EL (cell line): ENCODE measurements around the gene HDDC3.

Experiments used
- DNase-seq: peaks from one replicate; pipeline ENCODE4 v3.0.0-alpha.2; 2016

The HDDC3 gene, protein sequence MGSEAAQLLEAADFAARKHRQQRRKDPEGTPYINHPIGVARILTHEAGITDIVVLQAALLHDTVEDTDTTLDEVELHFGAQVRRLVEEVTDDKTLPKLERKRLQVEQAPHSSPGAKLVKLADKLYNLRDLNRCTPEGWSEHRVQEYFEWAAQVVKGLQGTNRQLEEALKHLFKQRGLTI

DNA sequence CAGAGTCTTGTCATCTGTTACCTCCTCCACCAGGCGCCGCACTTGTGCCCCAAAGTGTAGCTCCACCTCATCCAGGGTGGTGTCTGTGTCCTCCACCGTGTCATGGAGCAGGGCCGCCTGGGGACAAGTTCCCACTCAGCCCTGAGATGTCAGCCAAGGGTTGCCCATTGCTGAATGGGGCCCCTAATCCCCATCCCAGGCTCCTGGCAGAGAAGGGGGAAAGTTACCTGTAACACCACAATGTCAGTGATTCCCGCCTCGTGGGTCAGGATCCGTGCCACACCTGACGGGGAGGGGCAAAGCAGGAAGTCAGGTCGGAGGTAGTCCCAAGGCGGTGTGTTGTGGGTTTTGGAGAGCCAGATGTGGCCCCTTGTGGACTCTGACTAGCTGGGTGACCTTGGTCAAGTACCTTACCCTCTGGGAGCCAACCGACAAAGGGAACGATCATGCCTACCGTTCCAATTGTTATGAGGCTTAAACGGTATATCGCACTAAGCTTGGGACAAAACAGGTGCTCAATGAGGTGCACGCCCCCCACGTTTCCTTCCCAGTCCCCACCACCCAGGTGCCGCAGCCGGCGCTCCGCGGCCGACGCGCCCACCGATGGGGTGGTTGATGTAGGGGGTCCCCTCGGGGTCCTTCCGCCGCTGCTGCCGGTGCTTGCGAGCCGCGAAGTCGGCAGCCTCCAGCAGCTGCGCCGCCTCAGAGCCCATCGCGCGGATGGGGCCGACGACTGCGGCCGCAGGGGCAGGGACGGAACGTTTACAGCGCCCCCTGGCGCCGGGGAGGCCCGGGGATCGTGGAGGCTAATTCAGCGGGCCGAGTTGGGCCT, at the start of gene HDDC3:
HDDC3 (minus strand) TSS at position 722 of the 832 bp plus-strand sequence; CDS start at position 713, 9 bp downstream.
- DNase-seq, result peak; percentile 83

DNA sequence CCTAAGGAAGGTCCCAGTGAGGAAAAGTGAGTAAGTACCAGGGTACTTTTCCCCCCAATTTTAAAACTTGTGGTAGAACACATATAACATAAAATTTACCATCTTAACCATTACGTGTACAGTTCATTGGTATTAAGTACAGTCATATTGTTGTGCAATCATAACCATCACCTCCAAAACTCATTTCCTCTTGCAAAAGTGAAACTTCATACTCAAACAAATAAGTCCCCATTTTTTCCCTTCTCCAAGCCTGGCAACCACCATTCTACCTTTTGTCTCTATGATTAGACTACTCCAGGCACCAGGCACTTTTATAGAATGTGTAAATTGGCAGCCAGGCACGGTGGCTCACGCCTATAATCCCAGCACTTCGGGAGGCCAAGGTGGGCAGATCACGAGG, 49.8 kb upstream of the HDDC3 start:
- DNase-seq, result peak; percentile 34

DNA sequence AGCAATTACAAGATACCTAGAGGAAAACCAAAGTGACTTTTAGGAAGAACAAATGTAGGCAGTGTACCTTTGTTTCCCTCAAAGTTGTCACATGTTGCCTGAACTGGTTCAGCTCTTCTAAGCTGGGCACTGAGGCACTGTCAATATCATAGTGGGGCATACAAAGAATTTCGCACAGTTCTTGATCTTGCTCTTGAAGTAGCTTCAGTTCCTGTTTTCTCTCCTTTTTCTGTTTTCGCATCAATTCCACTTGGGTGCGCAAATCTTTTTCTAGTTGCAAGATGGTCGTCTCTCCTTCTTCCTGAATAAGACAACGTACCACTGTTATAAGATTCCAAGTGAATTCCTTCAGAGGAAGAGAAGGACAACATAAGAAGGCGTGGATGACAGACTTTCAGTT, 49.3 kb upstream of the HDDC3 start:
- DNase-seq, result no peak

DNA sequence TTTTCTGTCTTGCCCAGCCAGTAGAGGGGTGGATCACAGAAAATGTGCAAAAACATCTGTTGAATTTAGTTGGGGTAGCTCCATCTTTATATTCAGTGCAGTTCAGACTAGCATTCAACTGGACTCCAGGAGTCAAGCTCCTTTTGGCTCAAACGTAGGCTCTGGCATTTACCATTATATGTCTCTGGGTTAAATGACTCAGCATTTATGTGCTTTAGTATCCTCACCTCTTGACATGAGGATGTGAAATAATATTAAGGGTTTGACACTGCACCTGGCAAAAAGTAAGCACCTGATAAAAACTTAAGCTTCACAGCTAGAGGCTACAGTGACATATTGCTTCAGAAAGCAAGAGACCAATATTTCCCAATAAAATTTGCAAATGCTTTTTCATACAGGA, 47.2 kb upstream of the HDDC3 start:
- no peak for DNase-seq

DNA sequence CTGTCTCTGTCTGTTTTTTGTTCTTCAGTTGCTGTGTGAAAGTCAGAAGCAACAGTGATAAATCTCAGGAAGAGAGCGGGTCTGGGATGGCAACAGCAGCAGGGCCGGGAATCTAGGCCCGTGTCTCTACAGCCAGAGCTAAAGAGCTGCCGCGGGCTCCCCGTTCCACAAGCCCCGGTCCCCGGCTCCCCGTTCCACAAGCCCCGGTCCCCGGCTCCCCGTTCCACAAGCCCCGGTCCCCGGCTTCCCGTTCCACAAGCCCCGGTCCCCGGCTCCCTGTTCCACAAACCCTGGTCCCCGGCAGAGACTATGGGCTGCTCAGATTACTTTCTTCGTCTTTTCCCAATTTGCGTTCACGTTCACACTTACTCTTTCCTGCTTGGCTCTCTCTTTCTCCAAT, 41.9 kb upstream of the HDDC3 start:
- DNase-seq, result no peak

DNA sequence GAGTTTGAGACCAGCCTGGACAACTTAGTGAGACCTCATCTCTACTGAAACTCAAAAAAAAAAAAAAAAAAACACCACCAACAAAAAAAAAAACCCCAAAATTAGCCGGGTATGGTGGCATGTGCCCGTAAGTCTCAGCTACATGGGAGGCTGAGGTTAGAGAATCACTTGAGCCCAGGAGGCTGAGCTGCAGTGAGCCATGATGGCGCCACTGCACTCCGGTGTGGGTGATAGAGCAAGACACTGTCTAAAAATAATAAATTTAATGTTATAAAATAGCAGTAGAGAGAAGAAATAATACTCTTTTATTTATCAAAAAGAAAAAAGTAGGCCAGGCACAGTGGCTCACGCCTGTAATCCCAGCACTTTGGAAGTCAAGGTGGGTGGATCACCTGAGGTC, 39.8 kb upstream of the HDDC3 start:
- no peak for DNase-seq

DNA sequence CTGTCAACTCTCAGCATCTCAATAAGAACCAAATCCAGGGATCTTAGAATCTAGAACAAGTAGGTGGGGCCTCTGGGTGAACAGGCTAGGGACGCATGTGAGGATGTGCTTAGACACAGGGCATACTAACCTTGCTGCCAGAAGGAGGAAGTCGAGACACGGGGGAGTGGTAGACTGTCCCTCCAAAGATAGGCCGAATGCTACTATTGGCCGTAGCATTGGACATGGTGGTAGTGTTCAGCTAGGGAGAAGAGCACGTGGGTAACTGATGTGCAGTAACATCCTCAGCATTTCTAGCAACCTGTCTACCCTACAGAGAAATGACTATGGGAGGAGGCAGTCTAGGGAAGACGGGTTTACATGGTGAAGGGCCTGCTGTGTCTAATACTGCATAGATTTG, 37.9 kb upstream of the HDDC3 start:
- no peak for DNase-seq

DNA sequence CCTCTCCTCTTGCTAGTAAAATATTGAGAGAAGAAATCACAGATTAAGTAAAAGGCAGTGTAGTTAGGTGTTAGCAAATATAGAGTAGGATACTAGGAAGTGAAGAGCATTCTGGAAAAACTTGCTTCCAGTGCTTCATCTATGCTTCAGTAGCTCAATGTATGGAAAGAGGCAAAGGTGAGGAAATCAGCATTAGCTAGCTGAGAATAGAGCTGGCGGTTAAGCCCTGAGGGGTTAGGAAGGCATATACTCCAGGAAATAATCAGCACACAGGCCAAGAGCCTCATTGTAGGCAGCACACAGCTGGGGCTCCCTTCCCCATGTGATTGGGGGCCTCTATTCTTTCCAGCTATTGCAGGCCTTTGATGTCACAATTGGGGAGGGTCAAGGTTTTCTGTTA, 36.1 kb upstream of the HDDC3 start:
- no peak for DNase-seq

DNA sequence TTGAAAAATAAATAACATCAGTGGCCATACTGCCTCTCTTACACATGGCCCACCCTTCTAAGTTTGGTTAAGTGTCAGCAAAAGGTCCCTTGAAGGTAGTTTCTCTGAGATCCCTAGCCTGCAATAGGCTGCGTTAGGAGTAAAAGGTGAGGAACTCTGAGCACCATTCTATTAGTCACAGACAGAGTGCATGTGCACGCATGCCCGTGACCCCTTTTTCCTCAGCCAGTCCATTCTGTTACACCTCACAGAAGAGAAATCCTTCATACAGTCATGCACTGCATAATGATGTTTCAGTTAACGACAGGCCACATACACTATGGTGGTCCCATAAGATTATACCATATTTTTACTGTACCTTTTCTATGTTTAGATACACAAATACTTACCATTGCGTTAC, 34.9 kb upstream of the HDDC3 start:
- DNase-seq, result no peak

DNA sequence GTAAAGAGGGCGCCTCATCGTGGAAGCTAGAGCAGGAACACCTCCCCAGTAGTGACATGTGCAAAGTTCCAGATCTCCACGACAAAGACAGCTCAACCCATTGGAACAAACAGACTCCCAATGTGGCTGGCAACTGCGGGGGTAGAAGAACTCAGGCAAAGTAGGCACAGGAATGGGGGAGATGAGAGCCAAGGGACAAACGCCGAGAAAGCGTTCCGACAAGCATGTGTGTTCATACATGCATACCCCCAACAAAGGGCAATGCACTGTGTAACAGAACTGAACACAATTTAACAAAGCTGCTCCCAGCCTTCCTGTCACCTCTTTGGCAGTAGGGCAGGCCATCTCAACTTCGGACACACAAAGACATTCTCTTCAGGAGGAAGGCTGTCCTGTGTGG, 33.9 kb upstream of the HDDC3 start:
- DNase-seq, result no peak

DNA sequence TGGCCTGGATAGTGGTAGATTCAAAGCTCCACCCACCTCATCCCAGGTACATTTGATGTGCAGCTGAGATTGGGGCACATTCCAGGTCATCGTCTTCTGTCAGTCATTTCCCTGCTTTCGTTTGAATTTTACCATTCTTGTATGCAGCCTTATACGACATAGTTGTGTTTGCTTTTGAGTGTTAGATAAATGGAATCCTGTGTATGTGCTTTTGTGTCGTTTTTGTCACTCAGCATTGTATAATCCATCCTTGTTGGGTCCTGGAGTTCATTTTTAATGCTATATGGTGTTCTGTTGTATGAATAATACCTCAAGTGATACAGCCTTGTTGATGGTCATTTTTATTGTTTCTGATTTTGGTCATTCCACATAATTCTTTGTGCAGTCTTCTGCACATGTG, 29.7 kb upstream of the HDDC3 start:
- DNase-seq, result no peak

DNA sequence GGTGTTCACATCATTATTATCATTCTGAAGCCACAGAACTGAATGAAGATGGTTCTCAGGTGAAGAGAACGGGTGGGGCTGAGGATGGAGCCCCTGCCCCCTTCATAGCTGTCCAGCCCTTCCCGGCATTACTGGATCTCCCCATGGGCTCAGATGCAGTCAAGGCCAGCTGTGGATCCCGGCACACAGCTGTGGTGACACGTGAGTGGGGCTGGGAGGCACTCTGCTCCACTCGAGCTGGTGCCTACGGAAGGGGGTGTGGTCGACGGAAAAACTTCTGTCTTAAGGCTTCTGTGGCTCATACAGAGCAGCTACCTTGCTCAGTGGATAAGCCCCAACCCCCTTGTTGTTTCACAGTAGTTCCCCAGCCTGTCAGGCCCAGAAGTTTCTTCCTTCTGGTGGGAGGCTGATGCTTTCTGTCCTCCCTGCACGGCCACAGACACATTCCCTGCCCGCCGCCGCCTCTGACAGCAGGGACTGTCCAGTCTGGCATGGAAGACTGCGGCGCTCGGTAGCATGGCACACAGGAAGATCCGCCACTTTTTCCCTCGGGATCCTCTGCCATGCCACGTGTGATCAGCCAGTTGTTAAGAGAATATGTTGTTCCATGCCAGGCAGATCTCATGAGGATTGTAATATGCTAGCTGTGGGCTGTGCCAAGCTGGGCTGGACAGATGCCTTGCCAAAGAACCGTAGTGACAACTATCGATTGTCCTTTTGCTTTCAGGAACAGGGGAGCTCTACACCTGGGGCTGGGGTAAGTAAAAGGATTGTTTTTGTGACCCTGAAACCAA, 28.1 kb upstream of the HDDC3 start:
- no peak for DNase-seq

DNA sequence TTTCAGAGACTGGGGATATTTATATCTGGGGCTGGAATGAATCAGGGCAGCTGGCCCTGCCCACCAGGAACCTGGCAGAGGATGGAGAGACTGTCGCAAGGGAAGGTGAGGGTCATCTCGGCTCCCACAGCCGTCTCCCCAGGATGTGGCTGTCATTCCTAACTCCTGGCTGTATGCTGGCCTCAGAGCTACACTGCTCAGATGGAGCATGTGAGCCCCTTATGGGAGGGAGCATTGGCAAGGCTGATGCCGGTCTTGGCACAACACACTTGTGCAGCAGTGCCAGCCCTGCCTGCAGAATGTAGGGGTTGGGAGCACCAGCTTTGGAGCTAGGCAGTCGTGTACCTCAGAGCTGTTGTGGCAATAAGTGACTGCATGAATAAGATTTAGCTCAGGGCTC, 27.5 kb upstream of the HDDC3 start:
- no peak for DNase-seq

DNA sequence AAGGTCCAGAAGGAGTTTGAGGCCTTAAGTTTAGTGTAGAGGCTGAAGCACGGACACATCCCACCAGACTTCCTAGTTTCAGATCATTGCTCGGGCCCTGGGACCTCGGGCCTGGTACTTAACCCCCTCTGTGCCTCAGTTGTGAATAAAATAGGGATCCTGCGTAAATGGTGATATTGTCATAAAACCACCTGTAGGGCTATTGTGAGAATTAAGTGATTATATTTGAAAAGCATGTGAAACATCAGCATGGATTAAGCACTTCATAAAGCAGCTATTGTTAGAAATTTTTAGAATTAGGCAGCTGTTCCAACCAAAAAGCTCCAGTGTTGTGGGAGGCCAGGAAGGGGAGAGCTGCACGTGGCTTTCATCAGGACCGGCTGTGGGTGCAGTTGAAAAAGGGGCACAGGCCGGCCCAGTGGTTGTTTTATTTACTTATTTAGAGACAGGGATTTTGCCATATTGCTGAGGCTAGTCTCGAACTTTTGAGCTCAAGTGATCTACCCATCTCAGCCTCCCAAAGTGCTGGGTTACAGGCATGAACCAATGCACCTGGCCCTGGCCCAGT, 26.8 kb upstream of the HDDC3 start:
- DNase-seq, result no peak

DNA sequence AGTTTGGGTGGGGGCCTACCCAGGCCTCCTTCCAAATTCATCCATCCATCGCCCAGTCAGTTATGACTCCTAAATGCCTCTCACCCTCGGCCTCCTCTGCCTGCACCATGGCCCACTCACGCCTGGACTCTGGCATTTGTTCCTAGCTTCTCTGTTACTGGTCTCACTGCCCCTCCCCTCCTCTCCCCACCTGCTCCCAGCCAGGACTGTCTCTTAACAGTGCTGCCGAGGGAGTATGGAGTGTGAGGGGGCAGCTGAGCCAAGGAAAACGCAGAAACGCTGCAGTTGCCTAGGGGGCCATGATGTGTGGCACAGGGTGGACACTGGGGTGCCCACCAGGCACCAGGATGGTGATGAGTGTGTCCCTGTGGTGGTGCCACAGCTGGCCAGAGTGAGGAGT, 25.4 kb upstream of the HDDC3 start:
- no peak for DNase-seq

DNA sequence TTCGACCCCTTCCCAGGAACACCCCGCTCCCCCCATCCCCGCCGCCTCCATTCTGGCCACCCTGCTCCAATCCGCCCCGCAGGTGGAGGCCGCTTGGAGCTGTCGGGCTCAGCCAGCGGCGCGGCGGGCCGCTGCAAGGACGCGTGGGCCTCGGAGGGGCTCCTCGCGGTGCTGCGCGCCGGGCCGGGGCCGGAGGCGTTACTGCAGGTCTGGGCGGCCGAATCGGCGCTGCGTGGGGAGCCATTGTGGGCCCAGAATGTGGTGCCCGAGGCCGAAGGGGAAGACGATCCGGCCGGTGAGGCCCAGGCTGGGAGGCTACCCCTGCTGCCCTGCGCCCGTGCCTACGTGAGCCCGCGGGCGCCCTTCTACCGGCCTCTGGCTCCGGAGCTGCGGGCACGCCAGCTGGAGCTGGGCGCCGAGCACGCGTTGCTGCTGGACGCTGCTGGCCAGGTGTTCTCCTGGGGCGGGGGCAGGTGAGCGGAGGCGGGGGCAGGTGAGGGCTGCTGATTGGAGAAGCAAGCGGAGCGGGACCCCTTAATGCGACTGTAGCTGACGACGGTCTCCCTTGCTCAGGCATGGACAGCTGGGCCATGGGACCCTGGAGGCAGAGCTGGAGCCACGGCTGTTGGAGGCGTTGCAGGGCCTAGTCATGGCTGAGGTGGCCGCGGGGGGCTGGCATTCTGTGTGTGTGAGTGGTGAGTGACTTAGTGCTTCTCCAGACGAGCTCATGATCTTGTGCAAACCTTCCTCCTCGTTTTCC, 24.9 kb upstream of the HDDC3 start:
- peak; percentile 53 for DNase-seq

DNA sequence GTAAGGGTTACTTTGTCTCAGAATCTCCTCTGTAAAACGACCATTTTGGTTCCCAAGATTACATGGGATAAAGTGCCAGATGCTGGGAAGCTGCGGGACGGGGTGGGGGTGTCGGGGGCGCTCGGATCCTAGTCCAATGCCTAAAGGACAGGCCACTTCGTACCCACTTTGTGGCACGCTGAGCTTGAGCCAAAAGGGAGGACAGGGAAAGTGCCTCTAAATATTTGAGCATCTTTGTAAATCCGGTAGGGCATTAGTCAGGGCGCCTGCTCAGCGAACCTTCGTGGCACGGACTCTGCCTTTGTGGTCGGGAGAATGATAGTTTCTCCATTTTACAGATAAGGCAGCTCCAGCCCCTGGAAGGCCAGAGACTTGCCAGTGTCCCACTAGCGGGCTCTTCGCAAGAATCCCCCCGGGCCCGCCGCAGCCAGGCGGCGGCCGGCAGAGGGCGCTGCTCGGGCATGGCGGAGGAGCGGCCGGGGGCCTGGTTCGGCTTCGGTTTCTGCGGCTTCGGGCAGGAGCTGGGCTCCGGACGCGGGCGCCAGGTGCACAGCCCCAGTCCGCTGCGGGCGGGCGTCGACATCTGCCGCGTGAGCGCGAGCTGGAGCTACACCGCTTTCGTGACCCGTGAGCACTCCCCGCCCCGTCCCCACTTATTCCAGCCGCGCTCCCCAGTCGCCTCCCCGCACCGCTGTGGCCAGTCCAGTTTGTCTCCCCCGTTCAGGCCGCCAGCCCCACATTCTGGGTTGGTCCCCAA, 24.1 kb upstream of the HDDC3 start:
- DNase-seq, result peak; percentile 78

DNA sequence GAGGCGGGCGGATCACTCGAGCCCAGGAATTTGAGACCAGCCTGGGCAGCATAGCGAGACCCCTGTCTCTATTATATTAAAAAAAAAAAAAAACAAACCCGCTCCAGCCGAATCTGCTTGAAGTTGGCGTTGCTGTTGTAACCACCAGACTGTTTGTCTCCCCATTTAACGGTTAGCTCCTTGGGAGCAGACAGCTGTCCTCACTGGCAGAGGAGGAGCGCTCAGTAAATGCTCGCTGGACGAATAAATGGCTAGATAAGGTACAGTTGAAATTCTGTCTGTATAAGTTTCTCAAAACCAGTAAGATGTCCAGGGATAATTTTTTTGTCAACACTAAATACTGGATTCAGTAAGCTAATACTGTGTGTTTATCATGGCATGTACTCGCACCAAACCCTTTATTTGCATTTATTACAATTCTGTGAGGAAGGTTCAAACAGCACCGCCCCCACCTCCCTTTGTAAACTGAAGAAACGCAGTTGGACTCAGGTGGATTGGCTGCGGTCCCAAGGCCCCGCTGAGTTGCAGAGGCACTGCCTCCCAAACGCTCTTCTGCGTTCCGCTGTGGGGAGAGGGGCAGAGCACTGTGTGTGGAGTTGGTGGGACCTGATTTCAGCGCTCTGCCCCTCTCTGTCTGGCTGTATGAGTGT, 23.4 kb upstream of the HDDC3 start:
- DNase-seq, result no peak

DNA sequence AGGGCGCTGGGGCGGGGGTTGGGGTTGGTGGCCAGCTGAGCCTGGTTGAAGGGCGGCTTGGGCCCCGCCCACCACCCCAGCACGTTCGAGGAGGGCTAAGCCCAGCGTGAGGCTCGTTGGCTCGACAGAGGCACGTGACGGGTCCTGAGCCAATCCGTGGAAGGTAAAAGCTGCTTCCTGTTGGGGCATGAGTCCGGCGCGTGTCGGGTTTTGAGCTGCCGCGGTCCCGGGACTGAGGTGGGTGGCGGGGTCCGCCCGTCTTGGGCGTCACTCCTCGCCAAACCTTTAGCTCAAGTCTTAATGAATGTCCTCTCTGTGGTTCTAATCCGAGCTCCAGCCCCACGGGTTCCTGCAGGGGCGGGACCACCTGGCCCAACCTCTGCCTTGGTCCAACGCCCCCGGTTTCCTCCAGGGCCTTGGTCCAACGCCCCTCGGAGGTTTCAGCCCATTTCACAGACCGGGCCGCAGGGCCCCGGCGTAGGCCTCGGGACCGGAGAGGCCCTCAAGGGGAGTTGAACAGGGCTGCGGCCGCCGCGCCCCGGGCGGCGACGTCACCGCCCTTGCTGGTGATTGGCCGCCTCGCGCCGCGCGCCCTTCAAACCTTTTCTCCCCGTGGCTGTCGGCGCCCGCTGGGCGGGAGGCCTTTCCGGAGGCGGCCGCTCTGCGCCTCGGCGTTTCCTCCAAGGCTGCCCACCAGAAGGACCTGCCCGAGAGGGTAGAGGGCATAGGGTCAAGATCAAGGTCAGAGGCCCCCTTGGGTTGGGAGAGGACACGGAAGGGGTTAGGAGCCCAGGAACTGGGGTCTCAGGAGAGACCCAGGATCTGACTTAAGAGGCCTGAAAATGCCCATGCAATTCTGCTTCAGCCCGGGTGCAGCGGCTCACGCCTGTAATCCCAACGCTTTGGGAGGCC, 22.6 kb upstream of the HDDC3 start, which contains the start of gene RCCD1:
RCCD1 (plus strand) TSS at position 173 of the 912 bp plus-strand sequence. CDS start 1,851 bp downstream, outside the sequence.
- peak; percentile 94 for DNase-seq
